HCT116 (cell line): ENCODE results near the gene NEUROD1.

Source experiments
- ATF3 ChIP-seq: IDR thresholded peaks from 2 replicates; pipeline ENCODE4 v1.6.1; 2012
- CTCF ChIP-seq, 3 experiments: fragments of 200-600 bp in 1 of 3; sonication (generic) in 1 of 3; IDR thresholded peaks in 2 of 3; conservative IDR thresholded peaks in 1 of 3; 2 replicates each; pipeline ENCODE4 v1.5.1; 2012 to 2017; ENCODE audit warnings: low read depth in 2 of 3, low read length in 2 of 3, antibody characterized with exemption in 1 of 3, borderline replicate concordance in 1 of 3, control low read depth in 1 of 3, mild to moderate bottlenecking in 1 of 3, mixed read lengths in 1 of 3, mixed run types in 1 of 3, moderate library complexity in 1 of 3; ENCODE audit not compliant: insufficient read depth in 1 of 3
- ELF1 ChIP-seq: IDR thresholded peaks from 2 replicates; pipeline ENCODE4 v1.6.1; 2012; ENCODE audit warnings: low read depth, borderline replicate concordance
- EZH2 ChIP-seq: fragments of 200-600 bp; sonication (generic); IDR thresholded peaks from 2 replicates; pipeline ENCODE4 v1.6.1; 2017; ENCODE audit warnings: antibody characterized with exemption, mixed run types
- MAX ChIP-seq: IDR thresholded peaks from 2 replicates; pipeline ENCODE4 v1.6.1; 2012
- POLR2A ChIP-seq: IDR thresholded peaks from 2 replicates; pipeline ENCODE4 v1.7.0; 2011; ENCODE audit warnings: borderline replicate concordance; ENCODE audit not compliant: insufficient read depth, insufficient read length; ENCODE audit errors: extremely low read depth
- SRF ChIP-seq: IDR thresholded peaks from 2 replicates; pipeline ENCODE4 v1.6.1; 2012; ENCODE audit warnings: low read depth
- YY1 ChIP-seq: IDR thresholded peaks from 2 replicates; pipeline ENCODE4 v1.6.1; 2011; ENCODE audit warnings: low read length, low read depth, moderate library complexity, mild to moderate bottlenecking; ENCODE audit not compliant: insufficient replicate concordance; ENCODE audit errors: extremely low read depth
- ZFX ChIP-seq: fragments of 450-650 bp; IDR thresholded peaks from 2 replicates; pipeline ENCODE4 v1.6.1; 2017
- ZNF274 ChIP-seq: fragments of 200-500 bp; sonication (Bioruptor generic); IDR thresholded peaks from 2 replicates; pipeline ENCODE4 v1.6.1; 2014; ENCODE audit warnings: mild to moderate bottlenecking, low read depth, low read length, inconsistent platforms

- TF ChIP-seq POLR2A, result no peak
- no peak for TF ChIP-seq CTCF (IDR thresholded peaks at IDR 0.05 in 2 of 3, conservative IDR thresholded peaks at IDR 0.05 in 1 of 3; ENCODE audit: borderline replicate concordance in 1 of 3, insufficient read depth in 1 of 3, low read depth in 2 of 3, low read length in 2 of 3)
- no peak for TF ChIP-seq SRF
- no peak for TF ChIP-seq YY1
- no peak for TF ChIP-seq EZH2
- TF ChIP-seq ELF1, result no peak
- no peak for TF ChIP-seq ZNF274
- no peak for TF ChIP-seq MAX
- TF ChIP-seq ZFX, result no peak
- no peak for TF ChIP-seq ATF3
These were observed 38.2 kb downstream of the NEUROD1 start for GRCh38 chr2:181642086-181642485.
